ENCODE data around the gene MRTFA.
"Not testable (repeated sequence)": the region's sequence is repeated elsewhere in the genome, so short reads cannot be mapped to it uniquely, and the experiment has no call there.

The MRTFA gene

DNA sequence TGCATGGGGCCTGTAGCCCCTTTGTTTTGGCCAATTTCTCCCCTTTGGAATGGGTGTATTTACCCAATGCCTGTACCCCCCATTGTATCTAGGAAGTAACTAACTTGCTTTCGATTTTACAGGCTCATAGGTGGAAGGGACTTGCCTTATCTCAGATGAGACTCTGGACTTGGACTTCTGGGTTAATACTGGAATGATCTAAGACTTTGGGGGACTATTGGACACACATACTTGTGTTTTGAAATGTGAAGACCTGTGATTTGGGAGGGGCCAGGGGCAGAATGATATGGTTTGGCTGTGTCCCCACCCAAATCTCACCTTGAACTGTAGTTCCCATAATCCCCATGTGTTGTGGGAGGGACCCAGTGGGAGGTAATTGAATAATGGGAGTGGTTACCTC is 82.5 kb downstream of the MRTFA start:
- DNase-seq (ENCODE audit: low read depth), result not testable (repeated sequence)

DNA sequence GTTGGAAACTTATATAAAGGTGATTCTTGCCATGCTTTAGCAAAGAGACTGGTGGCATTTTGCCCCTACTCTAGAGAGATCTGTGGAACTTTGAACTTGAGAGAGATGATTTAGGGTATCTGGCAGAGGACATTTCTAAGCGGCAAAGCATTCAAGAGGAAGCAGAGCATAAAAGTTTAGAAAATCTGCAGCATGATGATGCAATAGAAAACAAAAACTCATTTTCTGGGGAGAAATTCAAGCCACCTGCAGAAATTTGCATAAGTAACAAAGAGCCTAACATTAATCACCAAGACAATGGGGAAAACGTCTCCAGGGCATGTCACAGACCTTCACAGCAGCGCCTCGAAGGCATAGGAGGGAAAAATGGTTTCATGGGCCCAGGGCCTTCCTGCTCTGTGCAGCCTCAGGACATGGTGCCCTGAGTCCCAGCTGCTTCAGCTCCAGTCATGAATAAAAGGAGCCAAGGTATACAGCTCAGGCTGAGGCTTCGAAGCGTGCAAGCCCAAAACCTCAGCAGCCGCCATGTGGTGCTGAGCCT is 83.4 kb downstream of the MRTFA start:
- DNase-seq (ENCODE audit: low read depth), result no peak

DNA sequence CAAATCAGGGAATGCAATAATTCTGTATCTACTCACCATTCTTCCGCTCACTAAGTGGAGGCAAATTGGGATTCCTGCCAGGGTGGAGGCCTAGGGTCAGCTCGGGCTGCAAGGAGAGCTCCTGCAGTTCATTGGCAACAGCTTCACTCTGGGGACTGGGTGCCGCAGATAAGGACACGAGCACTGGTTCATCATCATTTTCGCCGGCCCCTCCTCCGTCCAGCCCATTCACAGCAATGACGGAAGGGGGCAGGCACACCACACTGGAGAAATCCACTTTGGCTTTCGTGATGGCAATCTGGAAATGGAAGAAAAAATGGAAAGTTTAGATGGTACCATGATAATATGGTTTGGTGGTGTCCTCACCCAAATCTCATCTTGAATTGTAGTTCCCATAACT is 84.4 kb downstream of the MRTFA start:
- no peak for DNase-seq (ENCODE audit: low read depth)

DNA sequence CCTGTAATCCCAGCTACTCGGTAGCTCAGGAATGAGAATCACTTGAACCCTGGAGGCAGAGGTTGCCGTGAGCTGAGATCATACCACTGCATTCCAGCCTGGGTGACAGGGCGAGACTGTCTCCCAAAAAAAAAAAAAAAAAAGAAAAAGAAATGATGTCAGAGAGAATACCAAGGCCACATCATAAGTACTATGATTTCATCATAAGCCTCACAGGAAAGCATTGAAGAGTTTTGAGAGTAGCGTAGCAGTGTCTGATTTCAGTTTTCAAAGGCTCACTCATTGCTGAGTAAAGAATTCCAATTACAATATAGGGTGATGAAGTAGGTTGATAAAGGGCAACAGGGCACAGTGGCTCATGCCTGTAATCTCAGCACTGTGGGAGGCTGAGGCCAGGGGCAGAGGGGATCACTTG is 88.8 kb downstream of the MRTFA start:
- peak; percentile 78 for DNase-seq (ENCODE audit: low read depth)

DNA sequence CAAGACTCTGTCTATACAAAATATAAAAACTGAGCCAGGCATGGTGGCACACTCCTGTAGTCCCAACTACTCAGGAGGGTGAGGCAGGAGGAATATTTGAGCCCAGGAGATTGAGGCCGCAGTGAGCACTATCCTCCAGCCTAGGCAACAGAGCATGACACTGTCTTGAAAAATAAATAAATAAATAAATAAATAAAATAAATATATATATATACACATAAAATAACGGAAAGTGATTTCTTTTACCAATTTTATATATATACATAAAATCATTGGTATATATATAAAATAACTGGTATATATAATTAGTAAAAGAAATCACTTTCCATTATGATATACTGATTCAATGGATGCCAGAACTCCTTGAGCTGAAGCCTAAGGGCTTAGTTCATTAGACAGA is 91.8 kb downstream of the MRTFA start:
- DNase-seq (ENCODE audit: low read depth), result no peak

DNA sequence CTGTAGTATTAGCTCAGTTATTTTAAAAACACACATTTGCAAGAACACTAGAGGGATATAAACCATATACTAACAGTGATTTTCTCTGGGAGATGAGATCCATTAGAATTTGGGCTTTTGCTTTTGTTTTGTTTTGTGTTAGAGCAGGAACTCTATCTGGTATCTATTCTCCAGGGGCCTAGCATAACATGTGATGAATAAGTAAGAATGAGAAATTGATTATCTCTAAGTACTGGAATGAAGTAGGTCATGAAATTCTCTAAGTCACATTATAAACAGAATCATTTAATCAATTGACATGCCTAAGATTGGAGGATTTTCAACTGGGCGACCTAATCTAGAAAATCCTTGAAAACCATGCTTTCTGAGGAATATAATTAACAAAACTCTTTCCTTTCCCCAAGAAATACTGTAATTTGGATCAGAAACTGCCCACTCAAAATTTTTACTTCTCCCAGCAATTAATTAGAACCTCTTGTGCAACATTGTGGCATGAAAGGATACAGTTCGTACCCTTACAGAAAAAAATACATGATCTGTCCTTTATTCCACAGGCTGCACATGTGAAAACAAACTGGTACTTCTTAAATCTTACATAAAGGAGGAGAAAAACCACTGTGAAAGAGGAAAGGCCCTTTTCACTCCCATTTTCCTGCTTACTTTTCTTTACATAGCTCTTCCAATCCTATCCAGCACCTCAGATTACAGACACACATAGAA is 93.5 kb downstream of the MRTFA start:
- DNase-seq (ENCODE audit: low read depth), result peak; percentile 60

DNA sequence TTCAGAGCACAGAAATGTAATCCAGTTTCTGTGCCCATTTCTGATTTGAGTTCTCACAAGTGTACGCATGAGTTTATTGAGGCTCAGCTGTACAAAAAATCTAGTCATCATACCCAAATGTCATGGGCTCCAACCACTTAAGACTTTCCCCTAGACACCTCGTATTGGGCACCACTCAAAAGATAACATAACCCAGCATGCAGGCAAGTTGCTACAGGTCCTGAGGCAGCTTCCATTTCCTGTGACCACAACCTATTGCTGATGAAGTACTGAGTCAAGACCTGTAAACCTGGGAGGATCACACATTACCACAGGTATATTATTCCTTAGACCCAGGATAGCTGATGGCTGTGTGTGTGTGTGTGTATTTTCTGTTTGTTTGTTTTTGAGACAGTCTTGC is 95.2 kb downstream of the MRTFA start:
- no peak for DNase-seq (ENCODE audit: low read depth)

DNA sequence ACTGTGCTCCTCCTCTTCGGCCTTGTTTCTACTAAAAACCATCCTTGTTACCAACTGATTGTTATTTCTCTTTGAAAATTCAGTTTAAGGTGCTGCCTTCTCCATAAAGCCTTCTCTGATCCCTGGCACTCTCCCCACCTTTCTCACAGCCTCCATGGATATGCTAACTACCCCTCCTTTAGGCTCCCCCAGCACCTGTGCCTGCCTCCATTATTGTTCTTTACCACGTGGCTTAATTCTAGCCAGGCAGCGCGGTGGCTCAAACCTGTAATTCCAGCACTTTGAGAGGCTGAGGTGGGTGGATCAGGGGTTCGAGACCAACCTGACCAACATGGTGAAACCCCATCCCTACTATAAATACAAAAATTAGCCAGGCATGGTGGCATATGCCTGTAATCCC is 96.3 kb downstream of the MRTFA start:
- DNase-seq (ENCODE audit: low read depth), result no peak

DNA sequence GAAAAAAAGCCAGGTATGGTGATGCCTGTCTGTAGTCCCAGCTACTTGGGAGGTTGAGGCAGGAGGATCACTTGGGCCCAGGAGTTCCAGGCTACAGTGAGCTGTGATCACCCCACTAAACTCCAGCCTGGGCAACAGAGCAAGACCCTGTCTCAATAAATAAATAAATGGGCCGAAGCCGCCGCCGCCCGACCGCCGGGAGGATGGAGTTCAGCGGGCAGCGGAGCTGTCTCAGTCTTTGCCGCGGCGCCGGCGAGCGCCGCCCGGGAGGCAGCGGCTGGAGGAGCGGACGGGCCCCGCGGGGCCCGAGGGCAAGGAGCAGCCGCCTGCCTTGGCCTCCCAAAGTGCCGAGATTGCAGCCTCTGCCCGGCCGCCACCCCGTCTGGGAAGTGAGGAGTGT is 100.4 kb downstream of the MRTFA start:
- DNase-seq (ENCODE audit: low read depth), result not testable (repeated sequence)

DNA sequence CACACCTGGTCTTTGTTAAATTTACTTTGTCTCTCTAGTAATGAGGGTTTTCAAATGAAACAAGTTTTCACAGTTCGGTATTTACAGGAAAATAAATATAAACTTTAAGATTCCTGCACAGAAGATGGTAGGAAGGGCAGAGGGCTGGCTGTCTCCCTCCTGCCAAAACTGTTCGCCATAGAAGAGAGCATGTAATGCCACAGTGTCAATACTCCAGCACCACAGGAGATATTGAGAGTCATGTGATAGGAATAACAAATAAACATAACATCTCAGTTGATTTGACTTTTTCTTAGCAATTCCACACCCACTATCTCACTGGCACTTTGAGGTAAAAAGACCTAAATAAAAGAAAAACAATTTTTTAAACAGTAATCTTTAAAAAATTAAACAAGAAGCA is 100.9 kb downstream of the MRTFA start:
- DNase-seq (ENCODE audit: low read depth), result no peak

DNA sequence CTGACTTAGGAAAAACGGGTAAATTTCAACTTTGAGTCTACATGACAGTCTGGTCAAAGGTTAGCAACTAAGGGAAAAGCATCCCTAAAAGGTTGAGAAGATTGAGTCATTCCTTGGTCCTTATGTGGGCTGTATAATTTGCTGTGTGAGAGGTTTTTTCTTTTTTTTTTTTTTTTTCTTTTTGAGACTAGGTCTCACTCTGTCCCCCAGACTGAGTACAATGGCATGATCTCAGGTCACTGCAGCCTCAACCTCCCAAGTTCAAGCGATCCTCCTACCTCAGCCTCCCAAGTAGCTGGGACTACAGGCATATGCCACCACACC is 101.4 kb downstream of the MRTFA start:
- no peak for DNase-seq (ENCODE audit: low read depth)

DNA sequence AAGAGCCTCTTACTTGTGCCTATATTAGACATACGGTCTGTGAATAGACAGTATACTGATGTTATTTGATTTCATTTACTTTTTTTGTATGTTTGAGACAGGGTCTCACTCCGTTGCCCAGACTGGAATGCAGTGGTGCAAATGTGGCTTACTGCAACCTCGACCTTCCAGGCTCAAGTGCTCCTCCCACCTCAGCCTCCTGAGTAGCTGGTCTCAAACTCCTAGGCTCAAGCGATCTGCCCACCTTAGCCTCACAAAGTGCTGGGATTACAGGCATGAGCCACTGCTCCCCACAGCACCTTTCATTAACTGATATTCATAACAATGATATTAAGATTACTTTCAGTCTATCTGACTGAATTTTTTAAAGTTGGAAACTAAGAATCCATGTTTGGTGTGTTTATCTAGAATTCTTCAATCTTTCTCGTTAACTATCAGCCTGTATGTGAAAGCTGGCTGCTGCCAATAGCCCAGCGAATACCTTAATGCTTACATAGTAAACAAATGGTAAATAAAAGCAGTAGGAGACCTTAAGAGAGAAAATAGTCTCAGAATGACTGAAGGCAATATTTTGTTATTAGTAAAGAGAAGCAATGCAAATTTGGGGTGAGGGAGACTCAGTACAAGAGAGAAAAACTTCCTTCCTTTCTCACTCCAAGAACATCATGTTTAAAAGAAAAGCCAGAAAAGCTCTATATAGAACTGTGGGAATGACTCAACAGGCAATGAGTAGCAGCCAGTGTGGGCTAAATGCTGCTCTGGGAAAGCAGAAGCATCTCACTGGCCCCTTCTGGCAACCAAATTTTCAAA is 101.9 kb downstream of the MRTFA start:
- DNase-seq (ENCODE audit: low read depth), result peak; percentile 65

DNA sequence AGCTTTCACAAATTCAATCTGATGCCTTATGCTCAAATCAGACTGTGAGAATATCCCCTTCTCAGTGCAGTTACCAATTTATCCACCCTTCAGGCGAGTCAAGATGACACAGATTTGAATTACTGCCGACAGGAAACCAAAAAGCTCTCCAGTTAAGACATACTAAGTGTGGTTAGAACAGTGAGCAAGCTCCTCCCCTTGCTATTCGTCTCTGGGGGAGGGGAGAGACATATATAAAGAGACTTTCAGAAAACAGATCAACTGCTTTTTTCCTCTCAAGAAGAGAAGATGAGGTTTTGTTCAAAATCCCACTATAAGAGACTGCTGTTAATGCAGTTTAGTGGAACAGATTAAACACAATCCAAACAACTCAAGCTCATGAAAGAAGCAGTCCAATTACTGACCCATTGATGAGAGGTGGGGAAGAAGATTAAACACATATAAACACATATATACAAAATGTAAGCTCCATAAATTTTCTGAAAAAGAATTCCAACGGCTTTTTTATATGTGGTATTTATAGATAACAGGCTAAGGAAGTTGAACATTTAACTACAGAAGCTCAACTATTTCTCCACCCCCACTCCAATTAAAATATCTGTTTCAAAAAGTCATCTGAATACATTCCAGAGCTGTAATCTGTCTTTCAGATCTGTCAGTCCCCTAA is 102.7 kb downstream of the MRTFA start:
- DNase-seq (ENCODE audit: low read depth), result peak; percentile 92

DNA sequence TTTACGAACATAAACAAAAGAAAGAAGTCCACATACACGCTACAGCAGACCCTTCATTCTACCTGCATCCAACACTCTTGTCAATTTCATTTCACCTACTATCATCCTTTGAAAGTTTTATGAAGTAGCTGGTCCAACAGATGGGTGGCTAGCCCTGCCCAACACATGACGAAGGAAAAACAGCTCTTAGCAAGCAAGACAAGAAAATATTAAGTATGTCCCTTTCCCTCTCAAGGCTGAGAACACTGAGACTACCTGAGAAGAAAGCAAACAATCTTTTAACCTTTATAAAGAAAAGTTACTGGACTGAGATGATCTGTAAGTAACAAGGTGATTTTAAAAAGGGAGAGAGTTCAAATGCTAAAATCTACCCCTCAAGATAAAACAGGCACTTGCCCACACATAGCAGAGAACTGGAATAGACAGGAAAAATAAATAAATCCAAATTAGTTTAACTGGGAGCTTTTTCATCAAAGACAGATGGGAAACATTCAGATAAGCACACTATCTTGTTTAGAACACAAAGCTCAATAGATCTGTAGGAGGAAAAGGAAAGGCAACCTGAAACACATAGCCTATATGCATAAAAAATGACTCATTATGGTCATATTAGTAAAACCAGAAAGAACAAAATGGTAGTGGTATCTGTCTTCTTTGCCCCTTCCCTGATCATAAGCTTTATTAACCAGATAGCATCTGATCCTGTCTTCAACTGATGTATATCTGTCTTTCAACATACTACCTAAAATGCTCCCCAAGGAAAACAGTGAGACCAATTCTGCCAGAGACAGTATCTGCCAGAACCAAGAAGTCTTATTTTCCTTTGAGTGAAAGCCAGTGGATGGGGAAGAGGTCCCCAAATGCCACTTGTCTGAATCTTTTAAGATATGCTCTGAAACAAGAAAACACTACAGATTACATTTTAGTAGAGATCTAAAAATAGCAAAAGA is 104.3 kb downstream of the MRTFA start:
- DNase-seq (ENCODE audit: low read depth), result no peak

DNA sequence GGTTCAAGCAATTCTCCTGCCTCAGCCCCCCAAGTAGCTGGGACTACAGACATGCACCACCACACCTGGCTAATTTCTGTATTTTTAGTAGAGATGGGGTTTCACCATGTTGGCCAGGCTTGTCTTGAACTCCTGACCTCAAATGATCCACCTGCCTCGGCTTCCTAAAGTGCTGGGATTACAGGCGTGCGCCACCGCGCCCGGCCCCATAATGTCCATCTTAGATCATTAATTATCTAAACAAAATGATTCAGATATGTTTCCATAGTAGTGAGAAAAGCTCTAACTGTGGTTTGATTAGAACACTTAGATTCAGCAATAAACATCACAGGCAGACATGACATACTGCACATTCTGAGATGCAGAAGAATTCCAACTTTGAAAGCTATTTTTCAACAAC is 106.1 kb downstream of the MRTFA start:
- DNase-seq (ENCODE audit: low read depth), result peak; percentile 47

DNA sequence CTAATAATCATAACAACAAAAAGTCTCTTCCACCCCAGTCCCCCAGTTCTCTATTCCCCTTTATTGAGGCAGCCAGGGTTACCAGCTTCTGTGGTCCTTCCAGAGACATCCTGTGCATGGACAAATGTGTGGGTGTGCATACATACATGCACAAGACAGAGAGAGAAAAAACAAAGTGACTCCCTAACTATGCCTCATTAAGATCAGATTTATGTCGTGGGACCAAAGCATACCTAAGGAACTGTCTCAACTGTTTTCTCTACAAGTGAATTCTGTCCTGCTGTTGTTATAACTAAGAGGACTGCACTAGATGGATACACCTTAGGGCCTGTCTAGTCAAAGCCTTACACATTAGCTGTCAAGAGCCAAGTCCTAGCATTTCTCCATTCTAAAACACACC is 106.7 kb downstream of the MRTFA start:
- DNase-seq (ENCODE audit: low read depth), result peak; percentile 57

DNA sequence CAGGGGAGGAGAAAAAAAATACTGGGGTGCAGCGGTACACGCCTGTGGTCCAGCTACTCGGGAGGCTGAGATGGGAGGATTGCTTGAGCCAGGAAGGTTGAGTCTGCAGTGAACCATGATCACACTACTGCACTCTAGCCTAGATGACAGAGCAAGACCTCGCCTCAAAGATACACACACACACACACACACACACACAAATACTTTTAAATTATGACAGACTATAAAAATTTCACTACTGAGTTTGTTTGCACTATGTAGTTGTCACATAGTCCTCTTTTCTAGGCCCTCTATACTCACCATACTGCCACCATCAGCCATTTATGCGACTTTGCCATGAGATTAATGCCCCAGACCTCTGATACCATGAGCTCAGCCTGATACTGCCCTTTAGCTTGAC is 109.6 kb downstream of the MRTFA start:
- DNase-seq (ENCODE audit: low read depth), result no peak

DNA sequence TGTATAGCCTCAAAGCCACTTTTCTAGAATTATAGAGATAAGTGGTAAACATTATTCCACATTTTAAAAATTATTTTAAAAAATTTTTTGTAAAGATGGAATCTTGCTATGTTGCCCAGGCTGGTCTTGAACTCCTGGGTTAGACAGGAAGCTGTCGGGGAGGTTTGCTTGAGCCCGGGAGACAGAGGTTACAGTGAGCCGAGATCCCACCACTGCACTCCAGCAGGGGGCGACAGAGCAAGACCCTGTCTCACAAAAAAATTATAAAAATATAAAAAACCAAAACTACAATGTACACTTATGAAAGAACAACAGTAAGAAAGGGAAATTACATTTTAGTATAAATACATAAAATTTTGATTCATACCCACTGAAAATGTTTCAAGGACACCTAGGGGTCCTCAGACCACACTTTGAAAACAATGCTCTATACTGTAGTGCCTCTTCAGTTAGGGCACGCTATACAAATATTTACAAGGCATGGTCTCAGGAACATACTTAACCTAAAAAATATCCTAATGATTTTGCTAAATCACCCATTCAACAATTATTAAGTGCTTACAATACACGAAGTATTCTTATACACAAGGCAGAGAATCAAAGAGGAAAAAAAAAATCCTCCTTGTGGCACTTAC is 111.2 kb downstream of the MRTFA start:
- peak; percentile 60 for DNase-seq (ENCODE audit: low read depth)

DNA sequence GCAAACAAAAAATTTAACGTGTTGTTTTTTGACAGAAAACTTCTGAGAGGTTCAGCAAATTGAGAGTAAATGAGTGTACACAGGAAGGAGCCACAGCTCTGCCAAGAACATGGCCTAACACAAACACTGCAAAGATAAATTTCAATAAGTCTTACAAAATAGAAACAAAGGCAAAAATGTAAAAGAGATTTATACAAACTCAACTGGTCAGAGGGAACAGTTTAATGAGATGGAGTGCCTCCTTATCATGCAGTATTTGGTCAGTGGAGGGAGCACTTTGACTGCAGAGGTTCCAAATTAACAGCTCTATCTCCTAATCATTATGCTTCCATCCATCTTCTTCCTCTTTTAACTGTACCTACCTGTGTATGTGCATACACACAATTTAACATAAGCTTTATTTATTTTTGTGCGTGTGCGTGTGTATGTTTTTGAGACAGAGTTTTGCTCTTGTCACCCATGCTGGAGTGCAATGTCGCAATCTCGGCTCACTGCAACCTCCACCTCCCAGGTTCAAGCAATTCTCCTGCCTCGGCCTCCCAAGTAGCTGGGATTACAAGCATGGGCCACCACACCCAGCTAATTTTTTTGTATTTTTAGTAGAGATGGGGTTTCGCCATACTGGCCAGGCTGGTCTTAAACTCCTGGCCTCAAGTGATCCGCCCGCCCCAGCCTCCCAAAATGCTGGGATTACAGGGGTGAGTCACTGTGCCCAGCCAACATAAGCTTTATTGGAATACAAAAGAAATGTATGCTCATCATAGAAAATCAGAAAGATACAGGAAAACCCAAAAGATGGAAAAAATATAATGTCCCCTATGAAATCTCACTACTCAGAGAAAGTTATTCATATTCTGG is 111.9 kb downstream of the MRTFA start:
- DNase-seq (ENCODE audit: low read depth), result peak; percentile 59

DNA sequence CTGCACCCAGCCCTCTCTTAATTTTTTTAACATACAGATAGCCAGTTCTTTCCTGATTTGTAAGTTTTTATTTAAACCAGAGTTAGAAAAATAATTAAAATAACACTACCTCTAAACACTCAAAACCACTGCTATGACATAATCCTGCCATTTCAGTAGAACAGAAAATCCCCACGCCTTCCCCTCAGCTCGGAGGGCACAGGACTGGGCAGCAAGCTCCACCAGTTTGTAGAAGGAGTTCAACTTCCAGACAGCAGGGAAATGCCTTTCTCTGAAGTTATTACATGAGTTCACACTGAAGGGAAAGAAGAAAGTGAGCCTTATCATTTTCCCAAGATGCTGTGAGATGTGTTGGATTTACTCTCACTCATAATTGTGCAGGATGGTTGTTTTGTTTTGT is 114.4 kb downstream of the MRTFA start:
- no peak for DNase-seq (ENCODE audit: low read depth)
